Amniotic stem cell (primary cell): ENCODE measurements around the gene CYP19A1.

Experiments used
- DNase-seq: peaks from one replicate; lab custom pipeline; 2025; lab: John Stamatoyannopoulos, UW

Gene CYP19A1

DNA sequence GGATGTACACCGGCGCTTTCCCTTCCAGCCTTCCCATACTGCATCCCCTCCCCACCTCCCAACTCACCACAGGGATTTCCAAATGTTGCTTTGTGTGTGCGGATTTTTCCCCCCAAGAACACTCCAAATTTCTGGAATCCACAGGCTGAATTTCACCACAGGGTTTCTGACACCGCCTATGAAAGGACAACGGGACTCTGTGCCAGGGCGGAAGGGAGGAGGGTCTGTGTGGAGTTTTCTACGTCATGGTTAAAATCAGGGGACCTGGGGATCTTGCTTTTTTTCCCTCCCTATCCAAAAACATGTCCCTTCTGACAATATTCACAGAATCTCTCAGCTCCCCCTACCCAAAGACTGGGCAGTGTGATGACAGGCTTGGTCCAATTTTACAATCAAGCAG lies 14.6 kb downstream of the CYP19A1 start:
- DNase-seq, result no peak

DNA sequence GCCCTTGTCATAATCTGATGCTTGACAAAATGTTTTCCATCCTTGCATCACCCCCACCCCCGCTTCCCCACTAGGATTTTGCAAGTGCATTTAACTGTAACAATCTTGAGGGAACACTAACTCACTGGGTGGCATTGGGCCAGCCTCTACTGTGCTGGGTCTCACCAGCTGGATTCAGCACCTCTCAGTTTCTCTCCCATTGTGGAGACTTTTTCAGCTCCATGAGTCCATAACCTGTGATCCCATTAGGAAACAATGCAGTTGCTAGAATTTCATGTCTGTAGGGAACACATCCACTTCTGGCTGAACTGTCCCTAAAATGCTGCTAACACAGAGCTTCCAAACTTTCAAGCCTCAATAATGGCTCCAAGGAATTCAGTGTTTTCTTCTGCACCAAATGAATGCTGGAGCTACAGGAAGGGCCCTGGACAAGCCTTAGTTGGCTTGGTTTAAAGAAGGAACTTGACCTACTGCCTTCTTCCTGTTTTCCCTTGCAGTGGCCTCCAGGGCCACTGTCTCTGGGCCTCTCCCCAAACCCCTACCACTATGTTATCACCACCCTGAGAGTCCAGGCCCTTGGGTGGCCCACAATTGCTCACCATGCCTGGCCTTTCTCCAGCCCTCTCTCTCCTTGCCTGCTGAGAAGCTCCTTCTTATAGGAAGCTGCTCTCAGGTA lies 15.6 kb downstream of the CYP19A1 start:
- no peak for DNase-seq

DNA sequence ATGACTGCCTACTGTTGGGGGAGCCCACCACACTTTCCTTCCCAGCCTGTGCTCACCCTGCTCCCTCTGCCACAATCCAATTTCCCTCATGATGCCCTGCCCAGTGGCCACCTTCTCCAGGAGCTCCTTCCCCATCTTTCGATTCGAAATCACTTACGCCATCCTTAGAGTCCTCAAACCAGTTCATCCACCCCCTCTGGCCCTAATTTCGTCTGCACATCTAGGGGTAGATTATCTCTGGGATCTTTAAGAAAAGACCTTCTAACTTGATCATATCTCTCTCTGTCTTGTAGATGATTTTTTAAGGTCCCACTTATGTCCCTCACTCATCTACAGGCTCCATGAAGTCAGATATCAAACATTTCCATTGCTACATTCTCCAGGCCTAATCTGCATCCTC lies 17.1 kb downstream of the CYP19A1 start:
- no peak for DNase-seq

DNA sequence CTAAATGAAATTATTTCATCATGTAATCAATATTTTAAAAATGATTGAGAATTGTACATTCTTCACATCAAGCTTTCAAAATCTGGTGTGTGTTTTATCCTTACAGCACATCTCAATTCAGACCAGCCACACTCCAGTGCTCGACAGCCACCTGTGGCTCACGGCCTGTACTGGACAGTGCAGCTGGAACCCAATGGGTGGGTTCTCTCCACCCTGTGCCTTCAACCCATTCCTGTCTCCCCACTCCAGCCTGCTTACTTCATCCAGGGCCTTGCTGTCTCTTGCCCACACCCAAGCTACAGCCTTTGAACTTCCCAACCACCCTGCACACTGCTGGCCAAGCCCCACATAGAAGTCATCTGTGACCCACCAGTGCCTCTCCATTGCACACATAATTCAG lies 17.6 kb downstream of the CYP19A1 start:
- no peak for DNase-seq

DNA sequence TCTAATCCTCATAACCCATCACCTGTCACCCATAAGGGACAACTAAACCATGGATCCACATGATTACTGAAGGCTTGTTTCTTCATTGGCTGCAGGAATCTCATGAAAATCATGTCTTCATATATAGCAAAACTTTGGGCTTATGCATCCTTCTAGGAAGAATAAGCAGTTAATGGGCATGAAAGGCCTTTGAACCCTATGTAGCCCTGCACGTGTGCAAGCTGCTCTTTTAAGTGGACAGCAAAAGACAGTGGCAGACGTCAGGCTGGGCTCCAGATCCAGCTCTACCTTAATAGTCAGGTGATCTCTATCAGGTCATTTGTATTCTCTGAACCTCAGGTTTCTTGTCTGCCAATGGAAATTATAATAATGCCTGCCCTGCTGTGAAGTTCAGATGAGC lies 18.9 kb downstream of the CYP19A1 start:
- no peak for DNase-seq

DNA sequence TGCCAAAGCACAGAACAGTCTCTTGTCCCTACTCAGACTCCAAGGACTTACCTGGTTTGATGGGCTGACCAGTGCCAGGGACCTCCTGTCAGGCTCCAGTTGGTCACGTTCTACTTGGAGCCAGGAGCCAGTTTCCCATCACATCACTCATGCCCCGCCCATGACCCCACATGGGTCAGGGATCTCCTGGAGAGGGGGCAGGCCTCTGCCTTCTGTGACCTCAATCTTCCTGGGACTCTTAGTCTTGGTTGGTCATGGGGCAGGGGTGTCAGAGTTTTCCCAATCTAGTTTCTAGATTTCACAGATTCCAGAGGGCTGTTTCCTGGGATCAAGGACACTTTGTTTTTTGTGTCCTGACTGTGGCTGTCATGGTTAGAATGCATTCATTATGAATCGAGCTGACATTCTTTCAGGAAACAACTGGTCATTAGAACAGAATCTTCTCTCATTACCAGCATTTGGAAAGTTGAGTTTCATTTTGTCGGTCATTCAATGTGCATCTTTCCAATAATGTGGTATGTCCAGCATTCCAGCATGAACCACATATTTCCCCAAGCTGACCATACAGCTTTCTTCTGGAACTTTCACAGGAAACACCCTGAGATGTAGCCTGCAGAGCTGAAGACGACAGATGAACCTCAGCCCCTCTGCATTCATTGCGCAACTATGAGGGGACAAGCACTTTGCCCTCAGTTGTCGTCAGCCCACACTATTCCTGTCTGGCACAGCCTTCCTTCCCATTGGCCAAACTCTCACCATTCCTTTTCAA lies 19.8 kb downstream of the CYP19A1 start:
- no peak for DNase-seq

DNA sequence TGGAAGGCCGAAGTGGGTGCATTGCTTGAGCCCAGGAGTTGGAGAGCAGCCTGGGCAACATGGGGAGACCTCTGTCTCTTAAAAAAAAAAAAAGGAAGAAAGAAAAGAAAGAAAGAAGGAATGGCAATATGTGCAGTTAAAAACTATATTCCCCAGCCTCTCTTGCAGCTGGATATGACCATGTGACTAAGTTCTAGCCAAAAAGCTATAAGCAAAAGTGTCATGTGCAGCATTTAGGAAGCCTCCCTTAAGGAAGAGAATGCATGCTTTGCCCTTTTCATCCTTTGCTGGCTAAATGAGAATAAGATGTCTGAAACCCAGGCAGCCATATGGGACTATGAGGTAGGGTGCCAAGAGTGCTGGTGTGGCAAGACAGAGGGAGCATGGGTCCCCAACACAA lies 21.8 kb downstream of the CYP19A1 start:
- DNase-seq, result no peak

DNA sequence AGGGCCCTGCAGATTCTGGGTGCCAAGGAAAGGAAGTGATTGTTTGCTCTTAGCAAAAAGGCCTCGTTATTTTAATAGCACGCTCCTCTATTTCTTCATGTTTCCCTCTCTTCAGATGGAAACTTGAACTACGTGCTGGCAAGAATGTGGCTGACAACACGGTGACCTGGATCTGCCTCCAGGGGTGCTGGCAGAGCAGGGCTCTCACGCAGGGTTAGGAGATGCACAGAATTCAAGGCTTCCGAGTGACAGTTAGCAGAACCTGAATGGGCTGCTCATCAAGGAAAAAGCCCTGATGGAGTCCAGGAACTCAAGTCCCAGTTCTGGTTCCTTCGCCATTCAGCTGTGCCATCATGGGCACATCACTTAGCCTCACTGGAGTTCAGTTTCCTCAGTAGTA lies 22.7 kb downstream of the CYP19A1 start:
- DNase-seq, result no peak

DNA sequence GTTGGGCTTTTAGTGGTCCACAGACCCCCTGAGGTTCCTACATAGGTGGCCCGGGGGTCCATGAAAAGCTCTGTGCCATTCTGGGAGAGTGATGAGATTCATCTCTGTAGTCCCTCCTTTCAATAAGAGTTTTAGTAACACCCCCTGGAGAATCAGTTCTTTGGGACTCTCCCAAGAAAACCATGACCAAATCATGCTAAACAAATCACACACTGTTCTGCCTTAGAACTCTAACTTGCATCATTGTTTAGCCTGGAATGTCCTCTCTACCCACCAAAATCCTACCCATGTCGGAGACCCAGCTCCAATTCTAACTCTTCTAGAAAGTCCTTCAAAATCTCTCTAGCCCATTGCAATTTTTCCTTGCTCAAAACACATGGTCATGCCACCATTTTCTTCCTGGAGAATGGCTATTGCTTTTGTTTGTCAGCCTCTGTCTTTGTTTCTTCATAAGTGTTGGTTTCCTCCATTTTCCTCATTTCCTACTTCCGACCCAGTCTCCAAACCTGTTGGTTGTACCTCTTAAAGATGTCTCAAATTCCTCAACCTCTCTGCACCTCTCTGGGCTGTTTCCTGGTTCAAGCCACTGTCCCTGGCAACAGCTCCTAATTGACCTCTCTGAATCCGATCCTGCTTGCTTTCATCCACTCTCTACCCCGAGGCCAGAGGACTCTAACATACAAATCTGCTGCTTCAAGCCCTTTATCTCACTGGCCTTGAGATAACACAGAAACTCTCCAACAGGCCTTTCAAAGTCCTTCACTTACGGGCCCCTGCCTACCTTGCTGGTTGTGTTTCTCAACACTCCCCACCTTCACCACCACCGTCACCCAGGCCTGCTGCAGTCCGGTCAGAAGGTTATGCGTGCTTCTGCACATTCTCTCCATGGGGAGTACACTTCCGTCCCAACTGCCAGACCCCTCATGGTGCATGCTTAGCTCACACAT lies 23.7 kb downstream of the CYP19A1 start:
- no peak for DNase-seq

DNA sequence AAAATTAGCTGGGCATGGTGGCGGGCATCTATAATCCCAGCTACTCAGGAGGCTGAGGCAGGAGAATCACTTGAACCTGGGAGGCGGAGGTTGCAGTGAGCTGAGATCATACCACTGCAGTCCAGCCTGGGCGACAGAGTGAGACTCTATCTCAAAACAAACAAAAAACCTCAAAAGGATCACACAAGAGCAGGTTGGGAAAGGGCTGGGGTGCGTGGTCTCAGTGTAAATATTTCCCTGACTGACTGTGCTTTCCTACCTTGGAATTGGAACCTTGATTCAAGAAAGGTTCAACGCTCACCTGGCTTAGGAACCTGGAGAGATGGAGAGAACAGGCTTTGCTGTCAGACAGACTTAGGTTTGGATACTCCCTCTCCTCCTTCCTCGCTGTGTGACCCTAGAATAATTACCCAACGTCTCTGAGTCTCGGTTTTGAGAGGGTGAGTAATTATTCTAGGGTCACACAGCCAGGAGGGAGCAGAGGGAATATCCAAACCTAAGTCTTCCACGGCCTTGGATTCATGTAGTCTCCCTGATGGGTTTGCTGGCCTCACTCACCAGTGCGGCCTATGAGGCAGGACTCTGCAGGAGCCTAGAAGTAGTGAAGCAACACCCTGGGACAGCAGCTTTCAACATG lies 24.6 kb downstream of the CYP19A1 start:
- DNase-seq, result no peak

DNA sequence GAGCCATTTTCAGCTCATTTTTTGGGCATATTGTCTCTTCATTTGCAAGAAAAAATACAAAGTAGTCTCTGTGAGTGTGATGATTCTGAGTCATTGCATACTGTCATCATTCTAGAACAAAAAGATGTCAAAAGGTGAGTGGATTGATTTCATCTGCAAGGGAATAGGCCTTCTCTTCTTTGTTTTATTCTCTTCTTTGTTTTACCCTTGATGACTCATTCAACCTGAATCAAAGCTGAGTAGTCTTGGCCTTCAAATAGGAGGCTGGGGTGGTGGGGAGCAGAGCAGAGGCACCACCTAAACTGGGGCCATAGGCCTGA lies 25.4 kb downstream of the CYP19A1 start:
- DNase-seq, result no peak

DNA sequence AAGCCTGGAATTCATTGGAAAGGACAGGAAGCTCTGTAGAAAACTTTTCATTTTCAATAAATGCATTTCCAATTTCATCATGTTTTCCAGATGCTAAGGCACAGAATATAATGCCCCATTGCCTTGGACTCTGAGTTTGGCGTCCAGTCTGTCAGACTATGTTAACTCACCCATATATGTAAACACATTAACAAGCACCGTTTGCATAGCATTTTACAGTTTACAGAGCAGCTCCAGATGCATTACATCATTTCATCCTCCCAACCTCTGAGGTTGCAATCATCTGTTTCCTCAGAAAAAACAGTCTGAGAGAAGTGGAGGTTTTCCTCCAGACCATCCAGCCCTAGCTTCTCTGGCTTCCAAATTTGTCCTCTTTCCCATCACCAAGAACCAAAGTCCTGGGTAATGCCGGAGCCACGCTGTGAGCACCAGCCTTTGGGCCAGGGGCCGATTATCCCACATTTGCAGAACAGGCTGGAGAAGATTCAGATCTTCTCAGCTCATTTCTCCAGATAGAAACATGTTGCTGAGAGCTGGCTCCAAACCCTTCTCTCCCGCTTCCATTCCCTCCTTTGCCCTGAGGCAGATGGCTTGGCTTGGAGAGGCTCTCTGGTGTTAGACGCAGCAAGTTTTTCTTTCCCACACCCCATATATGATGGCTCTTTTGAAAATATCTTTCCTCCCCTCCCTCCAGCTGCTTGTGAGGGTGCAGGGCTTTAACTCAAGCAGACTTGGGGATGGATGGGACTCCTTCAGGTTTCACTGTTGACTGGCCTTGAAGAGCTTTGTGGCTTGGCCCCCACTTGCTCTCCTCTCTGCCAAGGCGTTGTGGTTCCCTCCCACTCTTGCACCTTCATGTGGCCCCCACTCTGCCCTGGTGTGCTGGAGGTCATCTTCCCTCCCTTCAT lies 26.0 kb downstream of the CYP19A1 start:
- DNase-seq, result no peak

DNA sequence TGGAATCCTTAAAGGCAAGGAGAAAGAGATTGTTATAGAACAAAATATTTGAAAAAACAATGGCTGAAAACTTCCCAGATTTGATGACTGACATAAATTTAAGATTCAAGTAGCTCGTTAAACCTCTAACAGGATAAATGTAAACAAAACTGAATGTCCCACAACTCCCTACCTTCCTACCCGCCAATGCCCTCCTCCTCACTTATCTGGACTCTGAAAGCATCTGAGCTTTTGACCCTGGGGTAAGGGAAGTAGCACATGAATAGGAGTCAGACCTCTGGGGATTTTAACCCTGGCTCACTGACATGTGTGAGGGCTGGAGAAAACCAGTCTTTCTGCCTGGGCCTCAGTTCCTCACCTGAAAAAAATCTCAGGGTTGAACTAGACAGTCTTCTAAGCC lies 26.9 kb downstream of the CYP19A1 start:
- DNase-seq, result no peak

DNA sequence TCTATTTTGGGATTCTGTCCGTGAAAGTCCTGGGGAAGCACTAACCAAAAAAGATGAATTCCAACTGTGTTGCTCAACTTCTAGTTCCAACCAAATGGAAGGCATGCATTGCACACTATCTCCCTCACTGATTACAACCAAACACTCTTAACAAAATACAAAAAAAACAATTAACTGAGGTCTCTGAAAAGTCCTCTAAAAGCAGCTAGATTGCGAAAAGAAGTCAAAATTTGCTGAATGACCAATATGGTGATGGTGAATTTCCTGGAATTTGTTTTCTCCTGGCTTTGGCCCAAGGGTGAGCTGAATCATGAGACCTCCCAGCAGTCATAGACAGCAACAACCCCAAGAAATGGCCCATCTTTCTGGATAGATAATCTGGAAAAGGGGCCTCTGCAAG lies 28.3 kb downstream of the CYP19A1 start:
- no peak for DNase-seq

DNA sequence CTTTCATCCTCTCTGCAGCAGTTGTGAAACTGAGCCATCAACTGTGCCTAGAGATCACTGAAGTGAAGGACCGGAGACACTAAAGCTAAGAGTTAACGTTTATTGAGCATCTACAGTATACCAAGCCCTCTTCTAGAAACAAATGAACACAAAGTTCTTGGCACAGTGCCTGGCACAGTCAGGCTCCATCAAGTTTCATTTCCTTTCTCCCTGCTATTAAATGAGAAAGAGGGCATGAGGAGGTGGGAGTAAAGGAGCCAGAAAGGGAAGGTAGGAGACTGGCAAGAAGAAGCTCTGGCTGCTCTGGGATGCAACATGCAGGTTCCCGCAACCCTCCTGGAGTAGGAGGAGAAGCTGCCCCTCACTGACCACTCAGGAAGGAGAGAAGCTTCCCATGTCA lies 30.6 kb downstream of the CYP19A1 start:
- DNase-seq, result no peak

DNA sequence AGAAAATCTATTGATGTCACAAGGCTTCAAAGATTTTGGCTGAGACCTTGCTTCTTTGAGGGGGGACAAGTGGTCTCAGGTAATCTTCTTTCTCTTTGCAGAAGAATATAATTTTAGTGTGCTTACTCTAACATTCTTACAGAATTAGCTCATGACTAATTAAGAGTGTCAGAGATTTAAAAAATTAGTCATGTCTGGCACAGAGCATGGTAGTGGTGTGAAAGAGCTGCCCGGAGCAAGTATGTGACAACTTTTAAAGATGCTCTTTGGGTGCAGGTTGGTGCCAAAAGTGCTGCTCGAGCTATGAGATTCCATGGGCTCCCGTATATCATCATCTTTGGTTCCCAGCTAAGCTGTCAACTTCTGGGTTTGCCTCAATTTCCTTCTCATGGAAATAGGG lies 31.1 kb downstream of the CYP19A1 start:
- no peak for DNase-seq

DNA sequence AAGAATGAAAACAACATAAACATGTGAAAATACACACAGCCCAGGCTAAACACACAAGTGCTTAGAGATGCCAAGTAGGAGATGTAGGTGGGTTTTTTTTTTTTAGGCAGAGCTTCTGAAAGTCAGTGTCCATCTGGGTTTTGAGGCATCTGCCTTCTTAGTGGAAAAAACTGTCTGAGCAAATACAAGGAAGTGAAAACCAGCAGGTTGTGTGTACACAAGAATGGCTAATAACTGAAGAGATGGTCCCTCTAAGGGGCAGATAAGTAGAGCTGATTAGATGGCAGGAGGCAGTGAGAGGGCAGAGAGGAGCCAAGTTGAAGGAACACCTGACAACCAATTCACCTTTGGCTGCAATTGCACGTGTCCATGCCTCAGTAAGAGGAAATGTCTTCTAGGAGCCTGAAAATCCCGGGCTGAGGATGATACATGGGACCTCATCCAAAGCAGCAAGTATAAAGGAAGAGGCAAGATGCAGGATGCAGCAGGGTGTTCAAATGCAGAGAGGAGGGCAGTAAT lies 34.9 kb downstream of the CYP19A1 start:
- DNase-seq, result no peak

DNA sequence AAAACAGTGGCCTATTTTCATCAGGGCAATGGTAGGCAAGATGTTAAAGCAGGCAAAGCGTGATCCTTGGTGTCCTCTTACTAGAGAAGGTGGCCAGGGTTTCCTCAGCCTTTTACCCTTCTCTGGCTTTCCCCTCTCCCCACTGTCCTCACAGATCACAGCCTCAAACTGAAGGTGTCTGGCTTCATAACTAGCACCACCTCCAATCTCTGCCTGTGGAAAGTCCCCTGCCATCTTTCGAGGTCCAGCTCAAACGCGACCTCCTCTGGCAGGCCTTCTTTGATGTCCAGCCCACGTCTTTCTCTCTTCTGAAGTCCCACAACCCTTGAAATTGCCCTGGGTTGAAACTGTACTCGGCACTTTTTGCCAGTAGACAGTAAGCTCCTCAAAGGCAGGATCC lies 35.9 kb downstream of the CYP19A1 start:
- DNase-seq, result no peak

DNA sequence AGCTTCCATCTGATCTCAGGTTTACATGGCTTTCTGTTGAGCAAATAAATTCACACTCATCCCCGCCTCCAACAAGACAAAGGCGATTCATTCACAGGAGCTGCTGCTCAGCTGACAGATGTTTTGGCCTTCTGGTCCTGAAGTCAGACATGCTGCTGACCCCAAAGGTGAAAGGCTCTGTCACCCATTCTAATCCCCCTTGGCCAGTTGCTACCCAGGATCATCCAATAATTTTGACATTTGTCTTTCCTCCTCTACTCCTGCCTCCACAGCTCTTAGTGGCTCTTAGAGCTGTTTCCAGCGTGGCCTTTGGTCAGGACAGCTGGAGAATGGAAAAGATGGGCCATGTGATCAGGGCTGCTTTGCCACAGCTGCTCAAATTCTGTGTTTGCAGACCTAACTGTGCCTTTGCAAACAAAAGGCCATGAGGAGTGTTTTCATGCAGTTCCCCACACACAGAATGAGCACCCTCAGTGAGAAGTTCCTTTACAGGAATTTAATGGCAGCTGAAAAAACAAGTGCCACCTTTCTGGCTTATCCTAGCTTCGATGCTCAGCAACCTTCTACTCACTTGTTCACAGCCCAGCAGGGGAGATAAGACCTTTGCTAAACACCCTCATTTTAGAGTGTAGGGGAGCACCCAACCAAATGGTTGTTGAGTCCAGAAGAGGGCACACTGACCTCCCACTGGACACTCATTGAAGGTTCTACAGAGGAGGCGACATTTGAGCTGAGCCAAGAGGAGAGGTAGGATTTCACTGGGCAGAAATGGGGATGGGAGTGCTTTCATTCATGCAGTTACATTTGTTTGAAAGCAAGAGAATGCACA lies 39.0 kb downstream of the CYP19A1 start:
- no peak for DNase-seq

DNA sequence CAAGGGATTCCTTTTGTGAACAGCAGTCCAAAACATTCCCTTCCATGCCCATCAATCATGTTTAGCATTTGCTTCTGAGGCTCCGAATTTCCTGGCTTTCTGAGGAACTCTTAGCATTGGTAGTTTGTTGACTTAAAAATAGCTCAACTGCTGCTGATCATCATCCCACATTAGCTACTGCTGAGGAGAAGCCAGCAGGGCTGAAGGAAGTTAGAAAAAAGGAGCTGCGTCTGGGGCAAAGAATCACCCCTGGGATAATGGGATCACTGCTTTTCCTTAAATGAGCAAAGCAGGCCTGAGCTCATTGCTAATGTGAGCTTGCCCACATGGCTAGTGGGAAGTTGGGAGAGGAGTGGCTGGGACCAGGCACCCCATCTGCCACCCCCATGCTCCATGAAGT lies 39.8 kb downstream of the CYP19A1 start:
- DNase-seq, result no peak
